GM23248 (cell line): ENCODE results near the gene KCNAB1. TPM values are rescaled to one million over a fixed set of nuclear protein-coding genes. Genes with fewer than 3 reads are reported as not detected.

Source experiments
- DNase-seq: peaks from one replicate; pipeline ENCODE4 v3.0.0-alpha.2; 2015
- H2AFZ ChIP-seq: fragments of 200-600 bp; sonication (generic); 2 replicates; pipeline ENCODE4 v1.6.1; 2016; ENCODE audit warnings: antibody characterized with exemption
- H3F3A ChIP-seq: fragments of 200-600 bp; sonication (generic); 2 replicates; pipeline ENCODE4 v1.6.1; 2016; ENCODE audit warnings: mild to moderate bottlenecking, antibody characterized with exemption, mixed run types; ENCODE audit not compliant: insufficient read depth
- H3K27ac ChIP-seq: fragments of 200-600 bp; sonication (generic); 2 replicates; pipeline ENCODE4 v1.5.1; 2016; ENCODE audit warnings: mild to moderate bottlenecking
- H3K27me3 ChIP-seq: fragments of 200-600 bp; sonication (generic); replicated peaks from 2 replicates; pipeline ENCODE4 v1.6.1; 2016; ENCODE audit warnings: mild to moderate bottlenecking; ENCODE audit not compliant: insufficient read depth
- H3K36me3 ChIP-seq: fragments of 200-600 bp; sonication (generic); 2 replicates; pipeline ENCODE4 v1.6.1; 2016; ENCODE audit warnings: low read depth, mild to moderate bottlenecking
- H3K4me1 ChIP-seq: fragments of 200-600 bp; sonication (generic); 2 replicates; pipeline ENCODE4 v1.6.1; 2016; ENCODE audit warnings: mild to moderate bottlenecking; ENCODE audit not compliant: insufficient read depth
- H3K4me2 ChIP-seq: fragments of 200-600 bp; sonication (generic); one replicate; pipeline ENCODE4 v1.6.1; 2016; ENCODE audit warnings: mild to moderate bottlenecking; ENCODE audit not compliant: unreplicated experiment
- H3K4me3 ChIP-seq: fragments of 200-600 bp; sonication (generic); 2 replicates; pipeline ENCODE4 v1.5.1; 2016; ENCODE audit warnings: mild to moderate bottlenecking
- H3K79me2 ChIP-seq: fragments of 200-600 bp; sonication (generic); 2 replicates; pipeline ENCODE4 v1.6.1; 2016; ENCODE audit warnings: mild to moderate bottlenecking; ENCODE audit not compliant: insufficient read depth
- H3K9ac ChIP-seq: fragments of 200-600 bp; sonication (generic); 2 replicates; pipeline ENCODE4 v1.6.1; 2016; ENCODE audit warnings: mild to moderate bottlenecking
- H3K9me2 ChIP-seq: fragments of 200-600 bp; sonication (generic); 2 replicates; pipeline ENCODE4 v1.6.1; 2016; ENCODE audit warnings: mixed run types, mild to moderate bottlenecking, moderate library complexity; ENCODE audit not compliant: insufficient read depth
- H3K9me3 ChIP-seq: fragments of 200-600 bp; sonication (generic); one replicate; pipeline ENCODE4 v1.6.1; 2017; ENCODE audit warnings: low read depth
- H4K20me1 ChIP-seq: fragments of 200-600 bp; sonication (generic); 2 replicates; pipeline ENCODE4 v1.6.0; 2016; ENCODE audit not compliant: insufficient read depth
- EZH2 ChIP-seq: fragments of 200-600 bp; sonication (generic); IDR thresholded peaks from 2 replicates; pipeline ENCODE4 v1.6.1; 2018; ENCODE audit warnings: antibody characterized with exemption, mild to moderate bottlenecking; ENCODE audit not compliant: insufficient read depth, poor library complexity, severe bottlenecking
- EZH2phosphoT487 ChIP-seq: fragments of 200-600 bp; sonication (generic); IDR thresholded peaks from 2 replicates; pipeline ENCODE4 v1.6.1; 2018; ENCODE audit warnings: antibody characterized with exemption, moderate library complexity, mild to moderate bottlenecking, low read depth; ENCODE audit not compliant: insufficient read depth
- WGBS, 2 experiments: methylation state at CpG; one replicate each; pipeline ENCODE4 v1.1.6; 2015 to 2017; ENCODE audit warnings: low lambda C conversion rate in 2 of 2, low coverage in 1 of 2; ENCODE audit errors: missing lambda C conversion rate in 2 of 2; 5-methylcytosine and 5-hydroxymethylcytosine counted together
- in situ Hi-C: fragments of 300-500 bp; cut with MboI; formaldehyde crosslinking; loops from 2 replicates; pipeline ENCODE4 v1.15.0; 2020
- polyA plus RNA-seq: library from polyadenylated mRNA; unstranded; fragments of >200 nt; fragmentation: Nextera tagmentation; extraction: Ambion mirVana; gene quantifications from 2 replicates; pipeline ENCODE4 v1.2.1, GENCODE V29; 2016
- total RNA-seq: library from RNA; depleted of rRNA; stranded (reverse); fragments of >200 nt; shearing (Covaris generic); gene quantifications from 2 replicates; pipeline ENCODE4 v1.2.3, GENCODE V29; 2014

Gene KCNAB1
- total and polyA plus RNA-seq, 2 experiments from 2014 or later, result 1.1 TPM; not detected in 1

- Histone ChIP-seq H3K27ac (no peak overlapping the region), H3K36me3 (no peaks in the 10 kb centered on the region), H2AFZ (no peak overlapping the region), H3K4me2 (no peak overlapping the region), H3K9ac (no peak overlapping the region), H3K79me2 (no peaks in the 10 kb centered on the region), H3K9me2 (no peaks in the 10 kb centered on the region), H3K4me1 (no peaks in the 10 kb centered on the region), H3K27me3 (no peaks in the 10 kb centered on the region), H3K4me3 (no peak overlapping the region), H4K20me1 (no peaks in the 10 kb centered on the region), H3K9me3 (no peaks in the 10 kb centered on the region), H3F3A (no peaks in the 10 kb centered on the region)
- no peak for DNase-seq
- 43 to 66% methylated on average over 1 of the region's 1 CpG for WGBS, 2 experiments
- TF ChIP-seq EZH2phosphoT487, result no peak
- no peak for TF ChIP-seq EZH2
- in situ Hi-C loops, result loop anchor here (25.0 kb wide), 1 partner anchor 560 kb away; no protein-coding TSS in a partner anchor
Measured at GRCh38 chr3:156527060-156527459, 406.7 kb downstream of the KCNAB1 start.

- Histone ChIP-seq H2AFZ (no peak overlapping the region), H3K27ac (no peak overlapping the region), H3K4me2 (no peak overlapping the region), H3K79me2 (no peaks in the 10 kb centered on the region), H3K4me1 (peaks cover 6% of the 10 kb centered on the region), H3K36me3 (no peaks in the 10 kb centered on the region), H3K9me2 (no peaks in the 10 kb centered on the region), H3K4me3 (no peak overlapping the region), H3K9me3 (no peaks in the 10 kb centered on the region), H3K9ac (no peak overlapping the region), H3K27me3 (no peaks in the 10 kb centered on the region), H4K20me1 (no peaks in the 10 kb centered on the region), H3F3A (peaks cover 22% of the 10 kb centered on the region)
- no peak for TF ChIP-seq EZH2
- TF ChIP-seq EZH2phosphoT487, result no peak
- in situ Hi-C loops, result loop anchor here (25.0 kb wide), 1 partner anchor 556 kb away; no protein-coding TSS in a partner anchor
- DNase-seq, result no peak
- WGBS, 2 experiments, result 87 to 92% methylated on average over 5 of the region's 5 CpGs
Measured at GRCh38 chr3:156530980-156531379, 410.6 kb downstream of the KCNAB1 start.

DNA sequence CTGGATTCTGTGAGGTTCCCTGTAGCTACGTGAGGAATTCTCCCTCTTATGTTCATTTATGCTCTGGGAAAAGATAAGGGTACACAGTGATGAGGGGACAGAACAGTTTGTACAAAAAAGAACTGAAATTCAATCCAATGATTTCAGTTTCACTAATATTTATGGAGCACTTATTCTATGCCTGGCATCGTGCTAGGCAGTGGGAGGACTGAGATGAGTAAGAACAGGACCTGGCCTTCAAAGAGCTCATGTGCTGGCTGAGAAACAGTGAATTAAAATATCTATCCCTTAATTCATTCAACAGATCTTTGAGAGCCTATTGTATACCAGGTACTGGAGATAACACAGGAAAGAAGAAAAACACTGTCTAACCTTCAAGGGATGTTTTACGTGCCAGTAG, 412.4 kb downstream of the KCNAB1 start:
- WGBS, 2 experiments, result 75 to 78% methylated on average over 3 of the region's 3 CpGs
- no peak for DNase-seq
- Histone ChIP-seq H3K9ac (no peak overlapping the region), H3F3A (peaks cover 38% of the 10 kb centered on the region), H3K4me1 (peaks cover 15% of the 10 kb centered on the region), H3K9me3 (no peaks in the 10 kb centered on the region), H3K4me2 (no peak overlapping the region), H3K4me3 (no peak overlapping the region), H3K79me2 (no peaks in the 10 kb centered on the region), H3K27me3 (no peaks in the 10 kb centered on the region), H4K20me1 (no peaks in the 10 kb centered on the region), H3K27ac (no peak overlapping the region), H2AFZ (no peak overlapping the region), H3K9me2 (no peaks in the 10 kb centered on the region), H3K36me3 (no peaks in the 10 kb centered on the region)
- in situ Hi-C loops, result loop anchor here (25.0 kb wide), 1 partner anchor 555 kb away; no protein-coding TSS in a partner anchor
- TF ChIP-seq EZH2phosphoT487, result no peak
- no peak for TF ChIP-seq EZH2

DNA sequence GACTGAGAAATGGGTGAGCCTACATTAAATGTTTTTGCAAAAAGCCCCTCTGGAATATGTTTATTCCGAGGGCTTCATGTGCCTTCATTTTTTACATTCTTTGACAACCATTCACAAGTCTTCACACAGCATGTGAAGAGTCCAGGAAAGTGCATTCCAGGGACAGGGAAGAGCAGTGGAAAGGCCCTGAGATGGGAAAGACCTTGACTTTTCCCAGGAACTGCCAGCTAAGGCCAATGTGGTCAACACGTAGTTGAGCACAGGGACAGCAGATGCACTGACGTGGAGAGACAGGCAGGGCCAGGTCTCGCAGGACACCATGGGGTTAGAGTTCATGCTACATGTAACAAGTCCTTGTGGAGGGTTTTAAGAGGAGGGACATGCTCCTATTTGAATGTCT, 412.8 kb downstream of the KCNAB1 start:
- Histone ChIP-seq H3K4me1 (peaks cover 18% of the 10 kb centered on the region), H3K4me3 (no peak overlapping the region), H3K9me2 (no peaks in the 10 kb centered on the region), H3K36me3 (peaks cover 4% of the 10 kb centered on the region; the same call in 1 of the 2 replicates), H3K27me3 (no peaks in the 10 kb centered on the region), H2AFZ (no peak overlapping the region), H3K9me3 (no peaks in the 10 kb centered on the region), H3K27ac (0 out of 2 replicates have a peak overlapping the region, but pooled peaks have one; percentile 13), H3K79me2 (no peaks in the 10 kb centered on the region), H3K4me2 (no peak overlapping the region), H3K9ac (no peak overlapping the region), H4K20me1 (no peaks in the 10 kb centered on the region), H3F3A (peaks cover 43% of the 10 kb centered on the region)
- no peak for DNase-seq
- 85 to 97% methylated on average over 4 of the region's 4 CpGs for WGBS, 2 experiments
- TF ChIP-seq EZH2, result no peak
- no peak for TF ChIP-seq EZH2phosphoT487
- in situ Hi-C loops, result loop anchor here (25.0 kb wide), 1 partner anchor 554 kb away; no protein-coding TSS in a partner anchor
